Thymus (tissue), 2 donors: ENCODE data around the gene SLFNL1. TPM values are rescaled to one million over a fixed set of nuclear protein-coding genes. Genes with fewer than 3 reads are reported as not detected.

Source experiments
- polyA plus RNA-seq: library from polyadenylated mRNA; stranded (reverse); fragments of 200-250 nt; gene quantifications from one replicate; pipeline ENCODE4 v1.2.3, GENCODE V29; 2013
- total RNA-seq: library from RNA; stranded (reverse); fragments of 120-200 nt; gene quantifications from one replicate; pipeline ENCODE4 v1.2.4, GENCODE V29; 2013
- donor health status: healthy.

SLFNL1 gene
- total and polyA plus RNA-seq, 2 donors, result 0.19 to 0.82 TPM

Other genes starting within 250 kb of the SLFNL1 start
- gene KCNQ4, start 237.9 kb downstream of the SLFNL1 start, total RNA-seq, result 0.47 TPM
- 1.1 TPM for gene KCNQ4, start 237.9 kb downstream of the SLFNL1 start, polyA plus RNA-seq
- 1.3 TPM for gene CITED4, start 159.4 kb downstream of the SLFNL1 start, total RNA-seq
- 6.8 TPM for gene CITED4, start 159.4 kb downstream of the SLFNL1 start, polyA plus RNA-seq
- gene CTPS1, start 42.0 kb downstream of the SLFNL1 start, total RNA-seq, result 23.2 TPM
- gene CTPS1, start 42.0 kb downstream of the SLFNL1 start, polyA plus RNA-seq, result 13.4 TPM
- 17.8 TPM for gene SCMH1, start 220.6 kb upstream of the SLFNL1 start, total RNA-seq
- 14.8 TPM for gene SCMH1, start 220.6 kb upstream of the SLFNL1 start, polyA plus RNA-seq